Fibroblast of skin of abdomen (primary cell): Measurements from ENCODE around the gene STX19.
"Not testable (repeated sequence)": the region's sequence is repeated elsewhere in the genome, so short reads cannot be mapped to it uniquely, and the experiment has no call there.

Experiments used
- DNase-seq: peaks from one replicate; pipeline ENCODE4 v3.0.0-alpha.2; 2013

Gene STX19

DNA sequence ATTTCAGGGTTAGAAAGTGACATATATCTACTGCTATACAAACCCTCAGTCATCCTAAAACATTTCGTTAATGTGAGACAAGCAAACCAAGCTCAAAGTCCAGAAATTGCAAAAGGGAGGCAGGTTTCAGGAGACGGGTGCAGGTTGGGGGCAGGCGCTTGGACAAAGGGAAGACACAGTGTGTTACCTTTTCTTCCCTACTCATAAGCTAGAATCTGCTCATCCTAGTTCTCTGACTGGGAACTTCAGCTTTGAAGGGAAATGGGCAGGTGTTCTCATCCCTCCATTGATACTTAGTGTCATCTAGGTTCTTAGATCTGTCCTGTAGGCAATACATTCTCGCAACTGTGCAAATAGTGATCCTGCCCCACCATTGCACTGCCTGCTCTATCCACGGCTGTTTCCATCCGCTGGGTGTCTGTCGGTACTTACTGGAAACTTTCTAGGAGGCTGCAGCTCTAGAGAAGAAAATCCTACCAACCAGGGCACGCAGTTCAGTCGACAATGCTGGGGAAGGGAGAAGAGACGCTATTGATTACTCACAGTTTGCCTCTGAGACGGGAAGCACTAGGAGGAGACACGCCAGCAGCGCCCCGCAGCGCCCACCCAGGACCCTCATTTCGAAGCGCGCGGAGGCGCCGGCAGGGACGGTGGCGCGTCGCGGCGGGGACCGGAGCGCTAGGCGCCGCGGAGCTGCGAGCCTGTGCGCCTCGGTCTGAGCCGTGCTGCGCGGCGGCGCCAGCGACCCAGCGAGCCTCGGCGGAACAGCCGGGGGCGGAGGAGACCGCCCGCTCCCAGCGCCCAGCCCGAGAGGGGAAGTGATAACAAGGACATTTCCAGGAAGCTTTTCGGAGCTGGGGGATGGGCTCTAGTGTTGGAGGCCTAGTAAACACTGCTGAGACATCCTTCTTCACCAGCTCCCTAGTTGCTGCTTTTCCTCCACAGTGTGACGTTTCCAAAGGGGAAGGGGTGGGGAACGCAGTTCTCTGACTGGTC is 55.0 kb downstream of the STX19 start, which contains the start of gene PROS1:
Gene PROS1 (minus strand): TSS at position 766 of the 996 bp plus-strand sequence. CDS start 147 bp downstream, at position 619.
- DNase-seq = peak; percentile 74

DNA sequence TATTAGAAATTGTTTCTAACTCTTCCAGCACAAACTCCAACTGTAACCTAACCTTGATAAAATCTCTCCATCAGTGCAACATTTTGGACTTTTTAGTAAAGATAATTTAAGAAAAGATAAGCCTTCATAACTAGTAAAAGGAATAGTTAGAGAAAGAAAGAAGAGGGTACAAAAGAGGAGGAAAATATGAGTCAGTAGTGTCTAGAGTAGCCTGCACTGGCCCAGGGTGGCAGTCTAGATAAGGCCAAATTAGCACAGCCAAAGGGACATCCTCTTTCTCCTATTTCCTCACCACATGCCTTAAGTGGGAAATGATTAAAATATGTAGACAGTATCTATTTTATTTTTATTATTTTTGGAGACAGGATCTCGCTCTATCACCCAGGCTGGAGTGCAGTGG is 58.4 kb downstream of the STX19 start:
- no peak for DNase-seq

- peak; percentile 29 for DNase-seq
These were observed 59.0 kb downstream of the STX19 start for GRCh38 chr3:93969443-93969842.

GRCh38 chr3:93965106-93965505 is 63.3 kb downstream of the STX19 start:
- DNase-seq = not testable (repeated sequence)
